ENCODE measurements around the gene CHRNA10.

DNA sequence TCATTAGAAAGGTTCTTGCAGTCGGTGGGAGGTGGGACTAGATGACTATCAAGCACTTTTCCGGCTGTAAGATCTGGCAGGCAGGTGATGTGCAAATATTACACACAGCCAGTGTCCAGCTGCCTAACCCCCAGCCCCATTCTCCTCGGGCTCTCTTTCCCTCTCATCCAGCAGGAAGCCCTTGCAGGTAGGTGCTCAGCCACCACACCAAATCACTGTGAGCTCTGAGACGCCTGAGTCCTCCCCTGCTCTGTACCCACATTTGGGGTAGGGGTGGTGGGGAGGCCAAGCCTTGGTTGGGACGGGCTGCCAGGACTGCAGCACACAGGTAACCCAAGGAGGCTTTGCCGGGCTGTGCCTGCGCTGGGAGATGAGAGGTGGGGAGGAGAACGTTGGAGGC is 30.0 kb downstream of the CHRNA10 start:
- TF ChIP-seq, protein P1, sequence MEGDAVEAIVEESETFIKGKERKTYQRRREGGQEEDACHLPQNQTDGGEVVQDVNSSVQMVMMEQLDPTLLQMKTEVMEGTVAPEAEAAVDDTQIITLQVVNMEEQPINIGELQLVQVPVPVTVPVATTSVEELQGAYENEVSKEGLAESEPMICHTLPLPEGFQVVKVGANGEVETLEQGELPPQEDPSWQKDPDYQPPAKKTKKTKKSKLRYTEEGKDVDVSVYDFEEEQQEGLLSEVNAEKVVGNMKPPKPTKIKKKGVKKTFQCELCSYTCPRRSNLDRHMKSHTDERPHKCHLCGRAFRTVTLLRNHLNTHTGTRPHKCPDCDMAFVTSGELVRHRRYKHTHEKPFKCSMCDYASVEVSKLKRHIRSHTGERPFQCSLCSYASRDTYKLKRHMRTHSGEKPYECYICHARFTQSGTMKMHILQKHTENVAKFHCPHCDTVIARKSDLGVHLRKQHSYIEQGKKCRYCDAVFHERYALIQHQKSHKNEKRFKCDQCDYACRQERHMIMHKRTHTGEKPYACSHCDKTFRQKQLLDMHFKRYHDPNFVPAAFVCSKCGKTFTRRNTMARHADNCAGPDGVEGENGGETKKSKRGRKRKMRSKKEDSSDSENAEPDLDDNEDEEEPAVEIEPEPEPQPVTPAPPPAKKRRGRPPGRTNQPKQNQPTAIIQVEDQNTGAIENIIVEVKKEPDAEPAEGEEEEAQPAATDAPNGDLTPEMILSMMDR (IDR thresholded peaks at IDR 0.05; ENCODE audit: poor library complexity, severe bottlenecking): no peak
- no peak for TF ChIP-seq EP300 (conservative IDR thresholded peaks at IDR 0.05; ENCODE audit: poor library complexity, severe bottlenecking)
